Measurements from ENCODE around the gene FOXP2. TPM values are rescaled to one million over a fixed set of nuclear protein-coding genes. Genes with fewer than 3 reads are reported as not detected.
A peak's percentile ranks its signal among the peaks of the same experiment; 100 is the strongest.

FOXP2 gene
- total RNA-seq, 1 donor from 2014 or later = 25.7 TPM

DNA sequence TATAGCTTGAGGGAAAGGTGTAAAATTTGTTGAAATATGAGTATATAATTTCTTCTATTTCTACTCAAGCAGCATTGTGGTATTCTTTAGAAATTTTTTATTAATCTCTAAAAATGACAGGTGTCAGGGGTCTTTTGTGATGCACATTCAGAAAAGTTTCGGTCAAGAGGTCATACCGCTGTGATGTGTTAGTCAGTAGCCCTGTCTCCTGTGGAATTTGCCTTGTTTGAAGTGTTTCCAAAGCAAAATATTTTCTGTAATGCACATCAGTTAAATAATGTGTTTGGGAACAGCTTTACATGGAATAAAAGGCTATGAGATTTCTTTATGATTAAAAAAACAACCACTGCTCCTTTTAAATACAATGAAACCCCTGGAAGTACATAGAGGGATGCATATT, 35.8 kb downstream of the FOXP2 start:
- DNase-seq (ENCODE audit: extremely low spot score, unreplicated experiment) = no peak
- Mint-ChIP-seq H3K9me3 (ENCODE audit: unreplicated experiment) (no peaks in the 10 kb centered on the region), H3K27me3 (ENCODE audit: unreplicated experiment) (no peaks in the 10 kb centered on the region), H3K36me3 (ENCODE audit: unreplicated experiment) (no peaks in the 10 kb centered on the region), H3K4me3 (ENCODE audit: unreplicated experiment) (no peak overlapping the region), H3K4me1 (ENCODE audit: unreplicated experiment) (peaks cover 18% of the 10 kb centered on the region), H3K27ac (ENCODE audit: unreplicated experiment) (no peak overlapping the region)
- TF ChIP-seq, protein P1, sequence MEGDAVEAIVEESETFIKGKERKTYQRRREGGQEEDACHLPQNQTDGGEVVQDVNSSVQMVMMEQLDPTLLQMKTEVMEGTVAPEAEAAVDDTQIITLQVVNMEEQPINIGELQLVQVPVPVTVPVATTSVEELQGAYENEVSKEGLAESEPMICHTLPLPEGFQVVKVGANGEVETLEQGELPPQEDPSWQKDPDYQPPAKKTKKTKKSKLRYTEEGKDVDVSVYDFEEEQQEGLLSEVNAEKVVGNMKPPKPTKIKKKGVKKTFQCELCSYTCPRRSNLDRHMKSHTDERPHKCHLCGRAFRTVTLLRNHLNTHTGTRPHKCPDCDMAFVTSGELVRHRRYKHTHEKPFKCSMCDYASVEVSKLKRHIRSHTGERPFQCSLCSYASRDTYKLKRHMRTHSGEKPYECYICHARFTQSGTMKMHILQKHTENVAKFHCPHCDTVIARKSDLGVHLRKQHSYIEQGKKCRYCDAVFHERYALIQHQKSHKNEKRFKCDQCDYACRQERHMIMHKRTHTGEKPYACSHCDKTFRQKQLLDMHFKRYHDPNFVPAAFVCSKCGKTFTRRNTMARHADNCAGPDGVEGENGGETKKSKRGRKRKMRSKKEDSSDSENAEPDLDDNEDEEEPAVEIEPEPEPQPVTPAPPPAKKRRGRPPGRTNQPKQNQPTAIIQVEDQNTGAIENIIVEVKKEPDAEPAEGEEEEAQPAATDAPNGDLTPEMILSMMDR (IDR thresholded peaks at IDR 0.05) = no peak

DNA sequence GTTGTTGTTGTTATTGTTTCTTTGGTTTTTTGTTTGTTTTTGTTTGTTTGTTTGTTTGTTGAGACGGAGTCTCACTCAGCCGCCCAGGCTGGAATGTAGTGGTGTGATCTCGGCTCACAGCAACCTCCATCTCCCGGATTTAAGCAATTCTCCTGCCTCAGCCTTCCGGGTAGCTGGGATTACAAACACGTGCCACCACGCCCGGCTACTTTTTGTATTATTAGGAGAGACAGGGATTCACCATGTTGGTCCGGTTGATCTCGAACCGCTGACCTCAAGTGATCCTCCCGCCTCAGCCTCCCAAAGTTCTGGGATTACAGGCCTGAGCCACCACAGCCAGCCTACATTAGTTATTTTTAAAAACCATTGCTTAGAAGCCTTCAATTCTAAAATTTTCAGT, 45.0 kb downstream of the FOXP2 start:
- H3K36me3 Mint-ChIP-seq (ENCODE audit: unreplicated experiment) = peaks cover 13% of the 10 kb centered on the region
- H3K27me3 Mint-ChIP-seq (ENCODE audit: unreplicated experiment) = no peaks in the 10 kb centered on the region
- no peaks in the 10 kb centered on the region for H3K4me1 Mint-ChIP-seq (ENCODE audit: unreplicated experiment)
- DNase-seq (ENCODE audit: extremely low spot score, unreplicated experiment) = no peak
- no peak overlapping the region for H3K4me3 Mint-ChIP-seq (ENCODE audit: unreplicated experiment)
- H3K27ac Mint-ChIP-seq (ENCODE audit: unreplicated experiment) = no peak overlapping the region
- TF ChIP-seq, protein P1 (IDR thresholded peaks at IDR 0.05) = no peak
- H3K9me3 Mint-ChIP-seq (ENCODE audit: unreplicated experiment) = peaks cover 6% of the 10 kb centered on the region

DNA sequence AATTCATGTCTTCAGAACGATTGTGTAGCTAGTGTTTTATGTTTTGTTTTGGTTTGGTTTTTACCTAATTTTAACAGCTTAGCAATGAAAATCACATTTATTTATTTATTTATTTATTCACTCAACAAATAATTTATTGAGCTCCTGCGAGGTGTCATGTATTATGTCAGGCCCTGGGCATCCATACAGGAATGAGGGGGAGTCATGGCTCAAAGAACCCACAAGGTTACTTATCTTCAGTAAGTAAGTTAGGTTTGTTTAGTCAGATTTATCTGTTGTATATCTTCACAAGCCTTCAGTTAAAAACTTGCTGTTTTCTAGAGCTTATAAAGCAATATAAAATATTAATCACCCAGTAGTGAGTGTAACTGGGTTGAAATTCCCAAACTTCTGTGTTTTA, 45.4 kb downstream of the FOXP2 start:
- H3K4me1 Mint-ChIP-seq (ENCODE audit: unreplicated experiment) = no peaks in the 10 kb centered on the region
- peaks cover 6% of the 10 kb centered on the region for H3K9me3 Mint-ChIP-seq (ENCODE audit: unreplicated experiment)
- H3K4me3 Mint-ChIP-seq (ENCODE audit: unreplicated experiment) = no peak overlapping the region
- H3K27me3 Mint-ChIP-seq (ENCODE audit: unreplicated experiment) = no peaks in the 10 kb centered on the region
- peaks cover 13% of the 10 kb centered on the region for H3K36me3 Mint-ChIP-seq (ENCODE audit: unreplicated experiment)
- DNase-seq (ENCODE audit: extremely low spot score, unreplicated experiment) = no peak
- no peak overlapping the region for H3K27ac Mint-ChIP-seq (ENCODE audit: unreplicated experiment)
- TF ChIP-seq, protein P1 (IDR thresholded peaks at IDR 0.05) = no peak

DNA sequence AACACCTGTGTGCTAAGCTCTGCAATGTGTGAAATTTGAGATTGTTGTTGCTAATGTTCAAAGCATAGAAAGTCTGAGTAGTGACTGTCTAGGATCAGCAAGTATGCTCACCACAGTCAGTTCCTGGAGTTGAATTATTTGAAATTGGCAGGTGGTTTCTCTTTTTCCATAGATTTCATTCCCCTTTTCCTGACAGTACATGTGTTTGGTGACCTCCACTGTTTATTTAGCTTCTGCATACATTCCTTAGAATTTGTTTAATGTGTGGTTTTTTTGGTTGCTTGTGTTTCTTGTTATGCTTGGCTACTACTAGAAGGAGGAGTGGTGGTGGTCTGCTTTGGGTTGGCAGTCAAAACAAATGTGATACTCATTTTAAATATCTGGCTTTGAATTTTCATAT, 52.3 kb downstream of the FOXP2 start:
- no peaks in the 10 kb centered on the region for H3K27me3 Mint-ChIP-seq (ENCODE audit: unreplicated experiment)
- TF ChIP-seq, protein P1 (IDR thresholded peaks at IDR 0.05) = no peak
- H3K4me1 Mint-ChIP-seq (ENCODE audit: unreplicated experiment) = peaks cover 44% of the 10 kb centered on the region
- no peak overlapping the region for H3K4me3 Mint-ChIP-seq (ENCODE audit: unreplicated experiment)
- no peak for DNase-seq (ENCODE audit: extremely low spot score, unreplicated experiment)
- H3K27ac Mint-ChIP-seq (ENCODE audit: unreplicated experiment) = peak overlapping the region; percentile 21
- no peaks in the 10 kb centered on the region for H3K9me3 Mint-ChIP-seq (ENCODE audit: unreplicated experiment)
- H3K36me3 Mint-ChIP-seq (ENCODE audit: unreplicated experiment) = peaks cover 4% of the 10 kb centered on the region

DNA sequence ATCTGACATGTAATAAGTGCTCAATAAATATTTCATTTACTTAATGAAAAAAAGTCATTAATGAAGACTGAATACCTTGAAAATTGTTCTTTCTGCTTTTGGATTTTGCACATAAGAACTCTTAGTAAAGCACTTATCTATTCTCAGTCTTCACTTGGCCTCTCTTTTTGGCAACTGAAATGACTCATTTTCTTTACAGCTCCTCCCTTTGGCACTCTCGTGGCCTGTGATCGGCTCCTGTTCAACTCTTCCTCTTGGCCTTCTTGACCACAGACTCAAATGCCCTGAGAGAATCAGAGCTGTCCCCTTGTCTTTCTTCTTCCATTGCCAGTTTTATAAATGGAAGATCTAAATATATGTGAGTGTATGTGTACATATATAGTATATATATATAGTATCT, 54.2 kb downstream of the FOXP2 start:
- peaks cover 7% of the 10 kb centered on the region for H3K36me3 Mint-ChIP-seq (ENCODE audit: unreplicated experiment)
- H3K27me3 Mint-ChIP-seq (ENCODE audit: unreplicated experiment) = no peaks in the 10 kb centered on the region
- TF ChIP-seq, protein P1 (IDR thresholded peaks at IDR 0.05) = no peak
- peaks cover 47% of the 10 kb centered on the region for H3K4me1 Mint-ChIP-seq (ENCODE audit: unreplicated experiment)
- no peak for DNase-seq (ENCODE audit: extremely low spot score, unreplicated experiment)
- H3K4me3 Mint-ChIP-seq (ENCODE audit: unreplicated experiment) = no peak overlapping the region
- H3K27ac Mint-ChIP-seq (ENCODE audit: unreplicated experiment) = peak overlapping the region; percentile 51
- H3K9me3 Mint-ChIP-seq (ENCODE audit: unreplicated experiment) = no peaks in the 10 kb centered on the region
